ENCODE data around the gene GRM2. TPM values are rescaled to one million over a fixed set of nuclear protein-coding genes. Genes with fewer than 3 reads are reported as not detected.

GRM2 gene
- polyA plus RNA-seq, 5 donors, result 0.58 to 1.3 (median 0.89) TPM

- no peak for DNase-seq
Measured at GRCh38 chr3:51704511-51704950, 2.3 kb upstream of the GRM2 start.

- DNase-seq, result no peak
Measured at GRCh38 chr3:51705276-51706020, 1.4 kb upstream of the GRM2 start.

- no peak for DNase-seq
Measured at GRCh38 chr3:51706021-51706485, 815 bp upstream of the GRM2 start.

DNA sequence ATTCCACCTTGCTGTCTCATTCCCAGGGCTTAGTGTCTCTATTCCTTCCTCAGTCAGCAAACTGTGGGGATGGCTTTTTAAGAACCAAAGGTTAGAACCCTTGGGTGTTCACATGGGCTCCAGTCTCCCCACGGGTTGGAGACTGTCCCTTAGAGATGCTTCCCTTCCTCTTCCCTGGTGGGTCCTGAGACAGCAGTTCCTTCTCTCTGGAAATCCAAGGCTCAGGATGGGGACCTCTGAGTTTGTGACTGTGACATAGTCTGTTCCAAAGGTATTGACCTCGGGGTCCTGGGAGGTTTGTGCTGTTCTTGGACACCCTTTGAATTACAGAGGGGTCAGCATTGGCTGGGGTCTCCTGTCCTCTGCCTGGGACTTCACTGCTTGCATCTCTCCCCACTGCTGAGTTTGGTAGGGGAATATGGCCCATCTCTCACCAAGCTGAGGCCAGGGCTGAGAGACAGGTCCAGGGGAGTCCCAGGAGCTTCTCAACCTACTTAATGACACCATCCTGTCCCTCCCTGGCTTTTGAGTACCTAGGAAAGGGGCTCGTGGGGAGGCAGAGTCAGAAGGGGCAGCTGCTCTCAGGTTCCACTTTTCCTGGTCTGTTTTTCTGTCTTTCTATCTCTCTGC lies 1.5 kb downstream of the GRM2 start:
- DNase-seq, result no peak

GRCh38 chr3:51709004-51709420 lies 2.1 kb downstream of the GRM2 start:
- DNase-seq, result no peak

GRCh38 chr3:51709675-51710074 lies 2.8 kb downstream of the GRM2 start:
- DNase-seq, result no peak

DNA sequence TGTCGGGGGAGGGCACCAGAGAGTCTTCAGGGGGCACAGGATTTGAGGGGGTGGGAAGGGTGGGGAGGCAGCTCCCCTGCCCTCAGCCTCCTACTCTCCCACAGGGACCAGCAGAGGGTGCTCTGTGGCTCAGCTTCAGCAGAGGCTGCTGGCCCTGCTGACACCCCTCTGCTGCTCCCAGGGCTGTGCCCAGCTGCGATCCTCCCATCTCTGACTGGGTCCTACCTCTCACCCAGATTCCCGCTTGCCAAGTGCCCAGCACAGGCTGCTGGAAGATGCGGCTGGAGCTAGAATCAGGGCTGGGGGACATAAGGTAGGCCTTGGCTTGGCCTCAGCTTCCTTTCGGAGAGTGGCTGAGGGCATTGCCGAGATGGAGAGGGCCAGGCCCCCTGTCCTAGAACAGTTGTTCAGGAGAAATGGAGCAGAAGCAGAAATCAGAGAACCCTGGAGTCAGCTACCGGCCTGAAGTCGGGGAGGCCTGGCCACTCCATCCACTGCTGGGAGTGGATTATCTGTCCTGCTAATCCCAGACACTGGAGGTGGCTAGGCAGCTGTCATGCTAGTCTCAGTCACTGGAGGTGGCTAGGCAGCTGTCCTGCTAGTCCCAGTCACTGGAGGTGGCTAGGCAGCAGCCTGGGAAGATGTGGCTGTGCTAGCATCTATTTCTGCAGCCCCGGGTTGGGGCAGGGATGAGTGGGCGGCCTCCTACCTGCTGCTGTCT lies 3.9 kb downstream of the GRM2 start:
- DNase-seq, result no peak

- DNase-seq, result no peak
Measured at GRCh38 chr3:51711352-51712037, 4.6 kb downstream of the GRM2 start.

DNA sequence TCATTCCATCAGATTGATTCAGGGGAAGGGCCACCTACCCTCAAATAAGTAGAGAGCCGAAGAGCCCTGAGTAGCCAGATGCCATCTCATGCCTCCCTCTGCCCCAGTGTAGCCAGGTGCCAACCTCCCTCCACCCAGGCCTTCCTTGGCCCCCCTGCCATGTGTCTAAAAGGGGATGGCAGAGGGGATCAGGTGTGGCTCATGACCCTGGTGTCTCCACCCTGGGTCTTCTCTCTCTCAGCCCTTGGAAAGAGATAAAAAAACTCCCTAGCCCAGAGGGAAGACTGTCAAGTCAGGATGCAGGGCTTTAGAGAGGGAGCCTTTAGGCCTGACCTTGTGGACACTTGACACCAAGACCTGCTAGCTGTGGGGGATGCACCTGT lies 5.2 kb downstream of the GRM2 start:
- DNase-seq, result no peak

GRCh38 chr3:51712511-51712931 lies 5.7 kb downstream of the GRM2 start:
- no peak for DNase-seq

DNA sequence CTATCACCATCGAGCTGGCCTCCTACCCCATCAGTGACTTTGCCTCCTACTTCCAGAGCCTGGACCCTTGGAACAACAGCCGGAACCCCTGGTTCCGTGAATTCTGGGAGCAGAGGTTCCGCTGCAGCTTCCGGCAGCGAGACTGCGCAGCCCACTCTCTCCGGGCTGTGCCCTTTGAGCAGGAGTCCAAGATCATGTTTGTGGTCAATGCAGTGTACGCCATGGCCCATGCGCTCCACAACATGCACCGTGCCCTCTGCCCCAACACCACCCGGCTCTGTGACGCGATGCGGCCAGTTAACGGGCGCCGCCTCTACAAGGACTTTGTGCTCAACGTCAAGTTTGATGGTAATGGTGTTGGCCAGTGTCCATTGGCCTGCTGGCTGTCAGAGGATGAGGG lies 6.1 kb downstream of the GRM2 start:
- DNase-seq, result no peak

- DNase-seq, result no peak
Measured at GRCh38 chr3:51715231-51715976, 8.5 kb downstream of the GRM2 start.

DNA sequence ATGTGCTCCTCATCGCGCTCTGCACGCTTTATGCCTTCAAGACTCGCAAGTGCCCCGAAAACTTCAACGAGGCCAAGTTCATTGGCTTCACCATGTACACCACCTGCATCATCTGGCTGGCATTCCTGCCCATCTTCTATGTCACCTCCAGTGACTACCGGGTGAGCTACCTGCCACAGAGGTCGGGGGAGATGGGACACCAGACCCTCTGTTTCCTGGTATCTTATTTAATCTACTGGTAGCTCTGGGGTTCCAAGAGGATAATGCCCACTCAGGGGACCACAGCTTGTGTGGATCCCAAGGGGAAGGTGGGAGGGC lies 9.1 kb downstream of the GRM2 start:
- no peak for DNase-seq

- no peak for DNase-seq
Measured at GRCh38 chr3:51716805-51717204, 9.9 kb downstream of the GRM2 start.

- no peak for DNase-seq
Measured at GRCh38 chr3:51717446-51717845, 10.6 kb downstream of the GRM2 start.

DNA sequence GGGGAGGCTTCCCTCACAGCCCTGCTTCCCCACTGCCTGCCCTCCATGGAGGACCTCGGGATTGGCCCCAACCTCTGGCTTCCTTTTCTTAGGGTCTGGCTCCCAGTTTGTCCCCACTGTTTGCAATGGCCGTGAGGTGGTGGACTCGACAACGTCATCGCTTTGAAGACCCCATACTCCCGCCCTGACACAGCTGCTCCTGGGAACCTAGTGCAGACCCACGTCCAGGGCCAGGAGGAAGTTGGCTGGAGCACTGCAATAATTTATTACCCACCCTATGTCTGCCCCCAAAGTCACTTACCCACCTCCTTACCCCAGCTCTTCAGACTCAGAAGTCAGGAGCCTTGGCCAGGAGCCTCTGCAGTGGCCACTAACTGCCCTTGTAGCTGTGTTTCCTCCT lies 11.1 kb downstream of the GRM2 start:
- no peak for DNase-seq

GRCh38 chr3:51718547-51719409 lies 11.9 kb downstream of the GRM2 start:
- peak in 1 of 2 donors; percentile 6 for DNase-seq

DNA sequence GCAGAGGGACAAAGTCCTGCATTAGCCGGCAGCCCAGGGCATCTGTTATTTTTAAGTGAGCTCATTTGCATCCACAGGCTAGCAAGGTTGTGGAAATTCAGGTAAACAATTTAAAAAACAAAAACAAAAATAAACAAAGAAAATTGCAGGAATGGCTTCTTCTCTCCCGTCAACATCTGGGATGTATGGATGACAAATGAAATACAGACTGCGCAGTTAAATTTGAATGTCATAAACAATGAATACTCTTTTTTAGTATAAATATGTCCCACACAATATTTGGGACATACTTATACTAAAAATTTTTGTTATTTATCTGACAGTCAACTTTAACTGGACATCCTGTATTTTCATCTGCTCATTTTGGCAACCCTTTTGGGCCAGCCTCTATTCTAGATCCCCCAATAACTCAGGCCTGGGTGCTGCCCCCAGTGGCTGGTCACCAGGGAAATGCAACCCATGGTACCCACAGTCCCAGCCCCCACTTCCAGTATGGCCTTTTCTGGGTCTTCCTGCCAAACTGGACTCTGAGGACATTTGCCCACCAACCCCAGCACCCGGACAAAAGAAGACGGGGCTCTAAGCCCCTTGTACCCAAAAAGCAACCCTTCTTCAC lies 12.7 kb downstream of the GRM2 start:
- DNase-seq, result no peak

- no peak for DNase-seq
Measured at GRCh38 chr3:51720292-51721061, 13.6 kb downstream of the GRM2 start.

Measured in right lung (tissue), 5 donors.